ENCODE results near the gene HOXA2.

Gene HOXA2

DNA sequence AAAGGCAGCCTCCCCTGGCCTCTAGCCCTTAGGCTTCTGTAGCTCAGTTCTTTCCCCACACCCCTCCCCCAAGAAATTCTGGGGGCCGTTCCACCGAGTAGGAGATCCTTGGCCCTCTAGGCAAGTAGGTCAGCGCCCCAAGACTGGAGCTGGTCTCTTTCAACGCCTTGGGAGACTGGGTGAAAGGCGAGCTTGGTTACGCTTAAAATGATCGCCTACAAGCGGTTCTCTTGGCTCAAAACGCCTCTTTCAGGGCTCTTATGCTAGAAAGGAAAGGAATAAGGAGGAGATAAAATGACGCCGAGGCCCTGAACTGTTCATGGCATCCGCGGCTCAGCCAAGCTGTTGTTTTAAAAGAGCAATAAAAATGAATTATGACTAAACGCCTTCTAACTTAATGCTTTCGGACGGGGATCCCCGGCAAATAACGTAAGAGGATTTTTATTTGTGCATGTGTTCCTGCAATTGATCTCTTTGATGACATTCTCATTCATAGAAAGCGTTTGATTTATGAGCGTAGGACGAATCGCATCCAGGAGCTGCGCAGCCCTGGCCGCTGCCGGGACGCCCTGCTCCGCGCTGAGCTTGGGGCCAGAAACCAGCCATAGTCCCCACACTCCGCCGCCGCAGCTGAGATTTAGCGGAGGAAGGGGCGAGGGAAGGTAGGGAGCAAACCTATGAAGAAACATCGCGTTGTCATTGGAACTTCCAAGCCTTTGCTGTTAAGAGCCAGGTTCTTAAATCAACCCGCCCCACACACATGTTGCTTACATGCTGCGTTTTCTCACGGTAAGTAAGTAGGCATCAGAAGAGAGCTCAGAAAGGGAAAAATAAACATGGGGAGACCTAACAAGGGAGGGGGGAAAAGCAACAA, 3.7 kb downstream of the HOXA2 start:
- DNase-seq (ENCODE audit: low spot score), result no peak

DNA sequence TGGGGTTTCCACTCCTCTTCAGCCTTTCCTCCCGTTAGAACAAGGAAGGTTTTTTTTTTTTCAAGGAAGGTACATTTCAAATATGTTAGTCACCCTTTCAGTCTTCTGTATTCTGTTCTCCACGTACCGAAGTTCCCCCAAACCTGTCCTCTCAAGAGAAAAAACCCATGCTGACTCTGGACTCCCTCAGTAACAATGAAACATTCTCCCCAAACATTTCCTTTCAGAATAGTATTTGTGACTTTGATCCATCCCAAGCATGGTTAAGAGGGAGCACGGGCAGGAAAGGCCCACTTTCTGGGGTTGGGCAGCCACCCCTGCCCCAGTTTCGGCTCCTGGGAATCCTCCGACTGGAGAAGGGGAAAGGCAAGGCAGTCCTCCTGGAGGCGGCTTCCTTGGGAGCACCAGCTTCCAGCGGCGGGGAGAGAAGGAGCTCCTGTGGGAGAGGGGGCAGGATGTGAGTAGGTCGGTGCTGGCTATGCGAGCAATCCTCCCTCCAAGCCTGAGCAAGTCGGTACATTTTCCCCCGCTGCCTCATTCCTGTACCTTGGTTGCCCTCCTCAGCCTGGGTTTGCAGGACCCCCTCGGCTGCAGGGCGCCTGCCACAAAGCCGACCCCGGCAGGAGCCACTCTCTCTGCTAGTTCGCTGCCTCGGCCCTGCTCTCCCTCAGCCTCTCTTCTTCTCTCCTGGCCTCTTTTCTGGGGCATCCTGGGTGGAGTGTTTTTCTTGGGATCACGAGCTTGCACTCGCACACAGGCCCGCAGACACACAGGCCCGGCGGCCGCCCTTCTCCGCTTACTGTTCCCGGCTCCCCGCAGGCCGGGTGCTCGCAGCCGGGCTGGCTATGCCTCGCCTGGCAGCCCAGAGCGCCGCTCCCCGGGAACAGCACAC, 4.6 kb downstream of the HOXA2 start:
- DNase-seq (ENCODE audit: low spot score), result no peak

DNA sequence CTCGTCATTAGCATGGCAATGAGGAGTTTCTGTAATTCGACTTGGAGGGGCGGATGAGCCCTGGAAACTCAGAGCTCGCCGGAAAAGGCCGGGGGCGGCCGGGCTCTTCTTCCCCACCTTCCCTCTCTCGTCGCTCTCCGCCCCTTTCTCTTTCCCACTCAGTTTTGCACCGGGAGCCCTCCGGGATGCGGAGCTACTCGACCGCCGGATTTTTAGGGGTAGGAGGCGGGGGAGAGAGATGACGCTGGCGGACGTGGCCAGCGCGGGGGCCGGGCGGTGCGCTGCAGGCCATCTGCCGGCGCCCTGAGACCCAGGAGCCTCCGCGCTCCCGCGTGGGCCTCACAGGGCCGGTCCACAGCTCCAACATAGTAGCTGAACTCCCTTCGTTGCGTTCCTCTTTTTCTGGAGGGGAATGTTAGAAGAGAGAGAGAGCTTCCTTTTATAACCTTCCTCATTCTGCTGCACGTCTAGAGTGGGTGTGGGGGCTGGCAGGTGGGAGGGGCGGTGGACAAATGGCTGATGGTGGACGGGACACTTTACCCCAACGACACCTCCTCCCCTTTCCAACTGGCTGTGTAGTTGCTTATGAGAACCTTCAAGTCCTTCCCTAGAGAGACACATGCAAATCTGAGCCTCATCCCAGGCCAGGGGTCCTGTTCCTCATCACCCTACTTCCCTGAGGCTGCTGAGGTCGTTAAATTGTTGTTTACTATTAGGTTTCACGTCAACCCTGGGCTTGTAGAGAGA, 5.5 kb downstream of the HOXA2 start:
- DNase-seq (ENCODE audit: low spot score), result peak; percentile 34

- peak; percentile 98 for DNase-seq (ENCODE audit: low spot score)
These were observed 6.4 kb downstream of the HOXA2 start, which contains the start of gene HOXA1 for GRCh38 chr7:27095897-27096767. TSS of gene HOXA1 (minus strand) at chr7:27096000. CDS start at chr7:27095912, 88 bp downstream.

GRCh38 chr7:27095050-27095896, 7.2 kb downstream of the HOXA2 start:
- DNase-seq (ENCODE audit: low spot score), result peak; percentile 34

DNA sequence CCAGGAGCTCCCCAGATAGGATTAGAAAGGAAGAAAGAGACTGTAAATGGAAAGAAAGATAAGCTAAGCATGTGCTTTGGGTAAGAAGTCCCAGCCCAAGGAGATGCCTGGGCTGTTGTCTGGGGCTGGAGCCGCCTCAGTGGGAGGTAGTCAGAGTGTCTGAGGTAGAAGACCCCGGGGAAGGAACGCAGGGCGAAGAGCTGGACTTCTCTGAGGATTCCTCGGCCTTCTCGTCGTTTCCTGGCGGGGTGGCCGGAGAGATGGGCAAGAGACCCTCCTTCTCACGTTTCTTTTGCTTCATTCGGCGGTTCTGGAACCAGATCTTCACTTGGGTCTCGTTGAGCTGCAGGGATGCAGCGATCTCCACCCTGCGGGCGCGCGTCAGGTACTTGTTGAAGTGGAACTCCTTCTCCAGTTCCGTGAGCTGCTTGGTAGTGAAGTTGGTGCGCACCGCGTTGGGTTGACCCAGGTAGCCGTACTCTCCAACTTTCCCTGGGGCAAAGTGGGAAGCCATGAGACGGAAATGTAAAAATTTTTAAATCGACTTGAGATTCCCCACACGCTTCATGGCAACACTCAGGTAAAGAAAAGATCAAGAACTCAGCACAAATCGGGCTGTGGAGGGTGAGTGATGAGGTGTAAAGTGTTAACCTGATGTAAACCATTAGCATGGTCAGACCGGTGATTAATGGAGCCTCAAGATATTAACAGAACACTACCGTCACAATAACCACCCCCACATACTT, 8.0 kb downstream of the HOXA2 start:
- DNase-seq (ENCODE audit: low spot score), result no peak

- no peak for DNase-seq (ENCODE audit: low spot score)
These were observed 9.1 kb downstream of the HOXA2 start for GRCh38 chr7:27093184-27093895.

DNA sequence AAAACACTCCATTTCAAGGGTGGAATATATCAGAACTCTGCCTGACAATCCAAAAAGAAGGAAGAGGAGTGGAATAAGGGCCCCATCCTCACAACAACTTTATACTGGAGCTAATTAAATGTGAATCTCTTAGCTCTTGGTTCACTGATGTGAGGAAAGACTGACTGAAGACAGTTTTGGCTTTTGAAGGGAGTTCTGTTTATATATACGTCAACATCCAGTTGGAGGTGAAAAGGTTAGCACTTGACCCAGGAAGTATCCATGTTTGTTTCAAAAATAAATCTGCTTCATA, 9.7 kb downstream of the HOXA2 start:
- DNase-seq (ENCODE audit: low spot score), result no peak

DNA sequence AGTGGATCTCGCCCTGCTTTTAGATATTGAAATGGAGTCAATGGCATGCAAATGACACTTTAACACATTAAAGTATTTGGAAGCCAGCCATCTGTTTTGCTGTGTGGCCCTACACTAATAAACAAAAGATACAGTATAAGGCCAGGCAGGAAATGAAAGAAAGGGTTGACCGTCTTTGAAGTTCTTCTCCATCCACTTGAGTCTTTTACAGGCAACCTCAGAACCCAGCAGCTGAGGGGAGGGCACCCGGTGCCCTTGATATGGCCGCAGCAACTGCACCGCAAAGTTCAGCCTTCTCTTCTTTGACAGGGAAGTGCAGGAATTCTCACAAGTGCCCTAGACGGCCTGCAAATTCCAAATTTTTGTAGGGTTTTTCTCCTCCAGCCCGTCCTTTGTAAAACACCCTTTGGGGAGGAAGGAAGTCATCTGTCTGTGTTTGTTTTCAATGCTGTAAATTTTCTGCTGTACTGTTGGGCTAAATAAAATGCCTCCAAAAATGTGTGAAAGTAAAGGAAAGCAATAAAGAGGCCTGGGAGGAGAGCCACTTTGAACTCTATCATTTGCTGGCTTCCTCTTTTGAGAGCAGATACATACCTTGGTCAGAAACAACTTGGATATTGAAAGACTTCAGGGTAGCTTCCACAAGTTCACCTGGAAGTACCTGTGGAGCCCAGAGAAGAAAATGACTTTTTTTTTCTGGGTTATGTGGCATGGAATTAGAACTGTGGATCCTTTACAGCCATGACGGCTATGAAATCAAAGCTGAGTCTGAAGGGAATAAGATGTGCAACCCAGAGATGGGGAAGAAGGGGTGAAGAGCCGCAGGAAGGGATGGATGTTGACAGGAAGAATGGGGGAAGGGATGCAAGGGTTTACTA, 10.3 kb downstream of the HOXA2 start:
- no peak for DNase-seq (ENCODE audit: low spot score)

- DNase-seq (ENCODE audit: low spot score), result no peak
These were observed 11.4 kb downstream of the HOXA2 start for GRCh38 chr7:27091105-27091504.

- DNase-seq (ENCODE audit: low spot score), result no peak
These were observed 14.2 kb downstream of the HOXA2 start for GRCh38 chr7:27088002-27088922.

- no peak for DNase-seq (ENCODE audit: low spot score)
These were observed 18.8 kb downstream of the HOXA2 start for GRCh38 chr7:27083646-27084045.

- no peak for DNase-seq (ENCODE audit: low spot score)
These were observed 20.3 kb downstream of the HOXA2 start for GRCh38 chr7:27082171-27082570.

GRCh38 chr7:27080844-27081436, 21.5 kb downstream of the HOXA2 start:
- DNase-seq (ENCODE audit: low spot score), result no peak

DNA sequence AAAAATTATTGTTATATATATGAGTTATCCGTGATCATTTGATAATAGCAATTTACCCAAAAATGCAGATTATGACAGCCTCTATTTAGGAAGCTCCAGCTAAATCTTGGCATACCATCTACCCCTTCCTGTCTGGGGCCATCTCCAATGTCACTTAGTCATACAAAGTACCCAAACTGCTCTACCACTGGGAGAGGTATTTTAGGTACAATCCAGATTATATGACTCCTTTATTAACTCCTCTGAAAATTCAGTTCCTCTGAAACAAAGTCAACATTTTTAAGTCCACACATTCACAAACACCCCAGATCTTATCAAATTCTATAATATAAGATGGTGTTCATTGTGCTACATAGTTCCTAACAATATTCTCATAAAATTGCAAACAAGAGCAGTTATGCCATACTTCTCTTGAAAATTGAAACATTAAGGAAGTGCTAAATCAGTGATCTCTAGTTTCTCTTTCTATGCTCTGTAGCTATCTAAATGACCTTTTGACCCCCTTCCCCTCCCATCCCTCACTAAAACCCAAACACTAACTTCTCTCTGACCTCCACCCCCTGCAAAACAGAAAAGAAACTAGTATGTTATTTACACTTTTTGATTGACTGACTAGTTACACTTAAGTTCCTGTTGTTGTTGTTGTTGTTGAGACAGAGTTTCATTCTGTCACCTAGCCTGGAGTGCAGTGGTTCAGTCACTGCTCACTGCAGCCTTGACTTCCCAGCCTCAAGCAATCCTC, 23.1 kb downstream of the HOXA2 start:
- DNase-seq (ENCODE audit: low spot score), result no peak

Data from germinal center (tissue), 1 donor.